GM13977 (cell line): ENCODE measurements around the gene SMIM29.

Experiments used
- DNase-seq: peaks from one replicate; pipeline ENCODE4 v3.0.0; 2012; ENCODE audit warnings: low spot score
- CTCF ChIP-seq: IDR thresholded peaks from 2 replicates; pipeline ENCODE4 v1.5.1; 2012; ENCODE audit warnings: mild to moderate bottlenecking, control low read depth; ENCODE audit not compliant: insufficient read depth; ENCODE audit errors: extremely low read depth, missing control alignments
- in situ Hi-C: fragments of 300-500 bp; cut with MboI; formaldehyde crosslinking; loops from one replicate; pipeline ENCODE4 v1.12.0; 2022; ENCODE audit warnings: low sequenced_read_pairs, low pct_unique_long_range_greater_than_20kb, mixed read lengths, inconsistent platforms; ENCODE audit not compliant: unreplicated experiment

The SMIM29 gene

GRCh38 chr6:34284563-34285447, 36.0 kb upstream of the SMIM29 start:
- no peak for DNase-seq
- in situ Hi-C loops, result no loop called here
- TF ChIP-seq CTCF, result no peak

GRCh38 chr6:34281702-34282334, 33.0 kb upstream of the SMIM29 start:
- TF ChIP-seq CTCF, result no peak
- in situ Hi-C loops, result no loop called here
- DNase-seq, result no peak

GRCh38 chr6:34280216-34280615, 31.4 kb upstream of the SMIM29 start:
- no peak for TF ChIP-seq CTCF
- no peak for DNase-seq
- in situ Hi-C loops, result no loop called here

GRCh38 chr6:34278833-34279232, 30.0 kb upstream of the SMIM29 start:
- no peak for DNase-seq
- no peak for TF ChIP-seq CTCF
- in situ Hi-C loops, result no loop called here

GRCh38 chr6:34277763-34278112, 28.9 kb upstream of the SMIM29 start:
- no peak for DNase-seq
- no peak for TF ChIP-seq CTCF
- in situ Hi-C loops, result no loop called here

- DNase-seq, result no peak
- in situ Hi-C loops, result no loop called here
- no peak for TF ChIP-seq CTCF
Measured at GRCh38 chr6:34276881-34277762, 28.3 kb upstream of the SMIM29 start.
